Liver (tissue), 3 donors: ENCODE measurements around the gene FAT1.
"Not testable (repeated sequence)": the region's sequence is repeated elsewhere in the genome, so short reads cannot be mapped to it uniquely, and the experiment has no call there.

Experiments
- CTCF ChIP-seq: fragments of 150-350 bp; IDR thresholded peaks from 2 replicates; pipeline ENCODE4 v1.5.1; 2017; ENCODE audit warnings: improper control_type of control experiment, low read depth, low read length; ENCODE audit not compliant: missing input control
- HNF4G ChIP-seq: IDR thresholded peaks from 2 replicates; pipeline ENCODE4 v1.6.1; 2016; ENCODE audit warnings: antibody characterized with exemption
- JUND ChIP-seq, 2 donors: IDR thresholded peaks; 2 replicates each; pipeline ENCODE4 v1.6.1; 2016; ENCODE audit warnings: antibody characterized with exemption in 2 of 2
- MAX ChIP-seq: IDR thresholded peaks from 2 replicates; pipeline ENCODE4 v1.6.1; 2016; ENCODE audit warnings: antibody characterized with exemption
- RAD21 ChIP-seq, 2 donors: IDR thresholded peaks; 2 replicates each; pipeline ENCODE4 v1.6.1; 2016; ENCODE audit warnings: antibody characterized with exemption in 2 of 2, mild to moderate bottlenecking in 2 of 2
- YY1 ChIP-seq: IDR thresholded peaks from 2 replicates; pipeline ENCODE4 v1.6.1; 2016; ENCODE audit warnings: antibody characterized with exemption, mild to moderate bottlenecking
- donor health status: healthy.
- donor health status: healthy.

GRCh38 chr4:186756550-186756949 lies 32.9 kb upstream of the FAT1 start:
- not testable (repeated sequence) for TF ChIP-seq CTCF; JUND (IDR thresholded peaks at IDR 0.05); RAD21 (IDR thresholded peaks at IDR 0.05); YY1; HNF4G; MAX
